ENCODE measurements around the gene SP2. TPM values are rescaled to one million over a fixed set of nuclear protein-coding genes. Genes with fewer than 3 reads are reported as not detected.

SP2 gene
- total and polyA plus RNA-seq, 2 of the 13 experiments (the other 11 are each of a cell fraction or from before 2014, with no cell fraction given): 1.4 to 4.8 TPM

GRCh38 chr17:47846716-47847340 is 49.2 kb upstream of the SP2 start:
- Histone ChIP-seq H3K4me1 (ENCODE audit: insufficient read depth, low read length) (peaks cover 42% of the 10 kb centered on the region), H3K36me3 (replicated peaks in 1 of 2; ENCODE audit: control insufficient read depth in 1 of 2, insufficient read depth in 2 of 2, low read length in 2 of 2) (no peaks in the 10 kb centered on the region), H3K9ac (ENCODE audit: insufficient read depth, low read depth, low read length) (no peak overlapping the region), H4K20me1 (ENCODE audit: insufficient read depth, low read length) (no peaks in the 10 kb centered on the region), H3K79me2 (ENCODE audit: insufficient read depth, low read length) (no peaks in the 10 kb centered on the region), H3K27me3 (ENCODE audit: control insufficient read depth in 1 of 2, insufficient read depth in 2 of 2, low read length in 2 of 2) (peaks cover 12 to 31% of the 10 kb centered on the region in 2 experiments), H3K27ac (ENCODE audit: extremely low read length, insufficient read depth, low read length) (no peak overlapping the region), H3K4me3 (replicated peaks in 1 of 3; ENCODE audit: insufficient read depth in 1 of 3, low read depth in 2 of 3, low read length in 3 of 3) (no peak overlapping the region), H3K9me3 (ENCODE audit: low read length) (no peaks in the 10 kb centered on the region), H3K4me2 (ENCODE audit: low read depth, low read length) (no peak overlapping the region), H2AFZ (ENCODE audit: low read length) (no peak overlapping the region)
- no peak for FAIRE-seq
- POLR2A ChIA-PET: interaction anchor here (4.8 kb wide), 1 partner anchor 16 kb away, joined by 27 read pairs; the partner anchor contains the start of genes LRRC46 and MRPL10
- no TSS peak for BruUV-seq (replicated peaks)
- ATAC-seq: no peak
- CTCF ChIA-PET (ENCODE audit: low intra/inter-chr PET ratio, low total read pairs): no interaction called here
- TF ChIP-seq ZBTB34 (CRISPR knock-in tag; IDR thresholded peaks at IDR 0.05): no peak
- intact Hi-C loops (cut with micrococcal nuclease; ENCODE audit: unreplicated experiment) (no loop called here), in situ Hi-C loops (cut with HindIII; ENCODE audit: extremely low pct_ligation_motif_present, low pct_unique_long_range_greater_than_20kb) (no loop called here)
- DNase-seq (ENCODE audit: low spot score): no peak
- WGBS (ENCODE audit: low lambda C conversion rate): 67% methylated on average over 21 of the region's 31 CpGs

- in situ Hi-C loops (cut with HindIII; ENCODE audit: extremely low pct_ligation_motif_present, low pct_unique_long_range_greater_than_20kb): no loop called here
- TF ChIP-seq ZEB1 (IDR thresholded peaks at IDR 0.05; ENCODE audit: insufficient replicate concordance, low read depth) (peak; percentile 69), BRCA1 (CRISPR knock-in tag; IDR thresholded peaks at IDR 0.05) (no peak), CTCF (CRISPR knock-in tag; IDR thresholded peaks at IDR 0.05) (peak; percentile 58), ZBTB7A (CRISPR knock-in tag; IDR thresholded peaks at IDR 0.05) (peak; percentile 37; the same call in 1 of the 2 replicates), RBAK (CRISPR knock-in tag; IDR thresholded peaks at IDR 0.05) (no peak), ZBTB7B (CRISPR knock-in tag; IDR thresholded peaks at IDR 0.05) (peak; percentile 78; the same call in 1 of the 2 replicates)
- TF ChIP-seq, protein P1, sequence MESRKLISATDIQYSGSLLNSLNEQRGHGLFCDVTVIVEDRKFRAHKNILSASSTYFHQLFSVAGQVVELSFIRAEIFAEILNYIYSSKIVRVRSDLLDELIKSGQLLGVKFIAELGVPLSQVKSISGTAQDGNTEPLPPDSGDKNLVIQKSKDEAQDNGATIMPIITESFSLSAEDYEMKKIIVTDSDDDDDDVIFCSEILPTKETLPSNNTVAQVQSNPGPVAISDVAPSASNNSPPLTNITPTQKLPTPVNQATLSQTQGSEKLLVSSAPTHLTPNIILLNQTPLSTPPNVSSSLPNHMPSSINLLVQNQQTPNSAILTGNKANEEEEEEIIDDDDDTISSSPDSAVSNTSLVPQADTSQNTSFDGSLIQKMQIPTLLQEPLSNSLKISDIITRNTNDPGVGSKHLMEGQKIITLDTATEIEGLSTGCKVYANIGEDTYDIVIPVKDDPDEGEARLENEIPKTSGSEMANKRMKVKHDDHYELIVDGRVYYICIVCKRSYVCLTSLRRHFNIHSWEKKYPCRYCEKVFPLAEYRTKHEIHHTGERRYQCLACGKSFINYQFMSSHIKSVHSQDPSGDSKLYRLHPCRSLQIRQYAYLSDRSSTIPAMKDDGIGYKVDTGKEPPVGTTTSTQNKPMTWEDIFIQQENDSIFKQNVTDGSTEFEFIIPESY (CRISPR knock-in tag; IDR thresholded peaks at IDR 0.05): peak; percentile 44
Measured at GRCh38 chr17:47847341-47848197, 48.5 kb upstream of the SP2 start.

More at GRCh38 chr17:47847341-47848197, 48.5 kb upstream of the SP2 start:
- Histone ChIP-seq H3K27me3 (ENCODE audit: control insufficient read depth in 1 of 2, insufficient read depth in 2 of 2, low read length in 2 of 2) (peaks cover 12 to 39% of the 10 kb centered on the region in 2 experiments), H3K9ac (ENCODE audit: insufficient read depth, low read depth, low read length) (no peak overlapping the region), H2AFZ (ENCODE audit: low read length) (no peak overlapping the region), H3K79me2 (ENCODE audit: insufficient read depth, low read length) (no peaks in the 10 kb centered on the region), H3K36me3 (replicated peaks in 1 of 2; ENCODE audit: control insufficient read depth in 1 of 2, insufficient read depth in 2 of 2, low read length in 2 of 2) (no peaks in the 10 kb centered on the region), H4K20me1 (ENCODE audit: insufficient read depth, low read length) (no peaks in the 10 kb centered on the region), H3K27ac (ENCODE audit: extremely low read length, insufficient read depth, low read length) (no peak overlapping the region), H3K4me2 (ENCODE audit: low read depth, low read length) (no peak overlapping the region), H3K9me3 (ENCODE audit: low read length) (no peaks in the 10 kb centered on the region), H3K4me1 (ENCODE audit: insufficient read depth, low read length) (peaks cover 35% of the 10 kb centered on the region), H3K4me3 (replicated peaks in 1 of 3; ENCODE audit: insufficient read depth in 1 of 3, low read depth in 2 of 3, low read length in 3 of 3) (no peak overlapping the region)
- WGBS (ENCODE audit: low lambda C conversion rate): 67% methylated on average over 48 of the region's 71 CpGs
- no peak for ATAC-seq
- DNase-seq (ENCODE audit: low spot score): no peak
- ChIA-PET CTCF (ENCODE audit: low intra/inter-chr PET ratio, low total read pairs) (no interaction called here), POLR2A (interaction anchor here (1.0 kb wide), 1 partner anchor 48 kb away, joined by 3 read pairs; the partner anchor contains the start of gene SP2)
- no TSS peak for BruUV-seq (replicated peaks)
- intact Hi-C loops (cut with micrococcal nuclease; ENCODE audit: unreplicated experiment): no loop called here
- FAIRE-seq: no peak

Measured in HepG2 (cell line).